ENCODE results near the gene MYOD1. TPM values are rescaled to one million over a fixed set of nuclear protein-coding genes. Genes with fewer than 3 reads are reported as not detected.

MYOD1 gene
- total RNA-seq, 4 donors from 2014 or later: not detected

GRCh38 chr11:17734418-17734911, 15.1 kb downstream of the MYOD1 start, which contains the start of gene KCNC1:
Gene KCNC1, plus strand, starts transcription at chr11:17734781. Its CDS starts 1,222 bp downstream, at chr11:17736003.
- Histone ChIP-seq H3K9me3 (no peaks in the 10 kb centered on the region), H3K27ac (peak within 1 kb of the TSS in 1 of 4 donors; percentile 27), H3K27me3 (peaks cover 84% of the 10 kb centered on the region), H3K4me1 (peaks cover 0 to 34% (median 14%) of the 10 kb centered on the region in 3 donors), H3K4me3 (peak within 1 kb of the TSS; percentile 1 to 54), H3K36me3 (no peaks in the 10 kb centered on the region)
- peak; percentile 48 for ATAC-seq
- TF ChIP-seq EP300 (IDR thresholded peaks at IDR 0.05) (no peak), POLR2AphosphoS5 (IDR thresholded peaks at IDR 0.05) (no peak), POLR2A (IDR thresholded peaks at IDR 0.05) (no peak), CTCF (IDR thresholded peaks at IDR 0.05) (no peak)
- 0% methylated on average over 4 of the region's 66 CpGs; no CpG with 5 or more reads in 1 of the 2 donors for WGBS, 2 donors (ENCODE audit: low coverage in 1 of 2)

- Histone ChIP-seq H3K4me3 (peak overlapping the region in 1 of 2 donors; percentile 54), H3K36me3 (no peaks in the 10 kb centered on the region), H3K4me1 (peaks cover 0 to 34% (median 14%) of the 10 kb centered on the region in 3 donors), H3K27ac (peak overlapping the region in 1 of 4 donors; percentile 27), H3K27me3 (peaks cover 87% of the 10 kb centered on the region), H3K9me3 (no peaks in the 10 kb centered on the region)
- ATAC-seq: peak; percentile 81
- WGBS, 2 donors (ENCODE audit: low coverage in 1 of 2): 2% methylated on average over 14 of the region's 73 CpGs; no CpG with 5 or more reads in 1 of the 2 donors
- TF ChIP-seq POLR2A (IDR thresholded peaks at IDR 0.05) (no peak), CTCF (IDR thresholded peaks at IDR 0.05) (no peak), EP300 (IDR thresholded peaks at IDR 0.05) (no peak), POLR2AphosphoS5 (IDR thresholded peaks at IDR 0.05) (no peak)
These were observed 15.8 kb downstream of the MYOD1 start for GRCh38 chr11:17734986-17735817.

GRCh38 chr11:17735818-17736578, 16.6 kb downstream of the MYOD1 start:
- Histone ChIP-seq H3K36me3 (no peaks in the 10 kb centered on the region), H3K27ac (no peak overlapping the region), H3K4me3 (peak overlapping the region in 1 of 2 donors; percentile 54), H3K4me1 (peaks cover 0 to 32% (median 14%) of the 10 kb centered on the region in 3 donors), H3K27me3 (peaks cover 87% of the 10 kb centered on the region), H3K9me3 (no peaks in the 10 kb centered on the region)
- TF ChIP-seq CTCF (IDR thresholded peaks at IDR 0.05) (peak in 1 of 4 experiments; percentile 29), POLR2AphosphoS5 (IDR thresholded peaks at IDR 0.05) (no peak)
- no peak for ATAC-seq
- WGBS, 2 donors (ENCODE audit: low coverage in 1 of 2): no CpG with 5 or more reads among the region's 102 CpGs

- Histone ChIP-seq H3K27me3 (peaks cover 92% of the 10 kb centered on the region), H3K9me3 (no peaks in the 10 kb centered on the region), H3K27ac (no peak overlapping the region), H3K4me1 (peaks cover 0 to 28% (median 14%) of the 10 kb centered on the region in 3 donors), H3K4me3 (no peak overlapping the region), H3K36me3 (no peaks in the 10 kb centered on the region)
- TF ChIP-seq EP300 (IDR thresholded peaks at IDR 0.05): no peak
- TF ChIP-seq POLR2A (IDR thresholded peaks at IDR 0.05): no peak
- TF ChIP-seq POLR2AphosphoS5 (IDR thresholded peaks at IDR 0.05): no peak
- TF ChIP-seq CTCF (IDR thresholded peaks at IDR 0.05): no peak
- WGBS, 2 donors (ENCODE audit: low coverage in 1 of 2): 0% methylated on average over 3 of the region's 12 CpGs; no CpG with 5 or more reads in 1 of the 2 donors
- ATAC-seq: no peak
These were observed 17.2 kb downstream of the MYOD1 start for GRCh38 chr11:17736579-17736893.

Data from gastroesophageal sphincter (tissue), 4 donors.